HG03039 (cell line): ENCODE data around the gene RLN3.

Experiments
- ATAC-seq: cut with Tn5 transposase; IDR thresholded peaks from one replicate; pipeline ENCODE4 v1.9.1; 2021; ENCODE audit warnings: mild to moderate bottlenecking, moderate library complexity; ENCODE audit not compliant: unreplicated experiment

The RLN3 gene

GRCh38 chr19:14078411-14078810, 50.5 kb downstream of the RLN3 start:
- ATAC-seq = no peak
